ENCODE results near the gene ADCY2.

DNA sequence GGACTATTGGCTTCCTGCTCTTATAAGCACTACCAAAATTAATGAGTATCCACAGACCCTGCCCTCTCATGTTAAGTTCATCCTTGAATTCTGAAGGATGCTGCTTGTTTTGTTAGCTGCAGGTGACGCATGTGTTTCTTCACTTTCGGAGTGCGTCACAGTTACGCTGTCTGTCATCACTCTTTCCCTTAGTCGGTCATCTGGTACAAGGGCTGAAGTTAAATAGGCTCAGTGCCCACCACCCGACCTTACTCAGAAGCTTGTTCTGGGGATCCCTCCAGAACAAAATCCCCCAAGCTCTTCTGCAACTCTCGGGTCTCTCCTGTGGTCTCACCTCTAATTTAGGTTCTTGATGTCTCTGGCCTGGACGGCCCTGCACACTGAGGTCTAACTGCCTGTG lies 51.0 kb downstream of the ADCY2 start:
- TF ChIP-seq RARB (CRISPR knock-in tag; IDR thresholded peaks at IDR 0.05), result no peak
- no peak for TF ChIP-seq ISL1 (CRISPR knock-in tag; IDR thresholded peaks at IDR 0.05)
- TF ChIP-seq PPARA (CRISPR knock-in tag; IDR thresholded peaks at IDR 0.05; ENCODE audit: borderline replicate concordance), result no peak
- TF ChIP-seq, protein P1, sequence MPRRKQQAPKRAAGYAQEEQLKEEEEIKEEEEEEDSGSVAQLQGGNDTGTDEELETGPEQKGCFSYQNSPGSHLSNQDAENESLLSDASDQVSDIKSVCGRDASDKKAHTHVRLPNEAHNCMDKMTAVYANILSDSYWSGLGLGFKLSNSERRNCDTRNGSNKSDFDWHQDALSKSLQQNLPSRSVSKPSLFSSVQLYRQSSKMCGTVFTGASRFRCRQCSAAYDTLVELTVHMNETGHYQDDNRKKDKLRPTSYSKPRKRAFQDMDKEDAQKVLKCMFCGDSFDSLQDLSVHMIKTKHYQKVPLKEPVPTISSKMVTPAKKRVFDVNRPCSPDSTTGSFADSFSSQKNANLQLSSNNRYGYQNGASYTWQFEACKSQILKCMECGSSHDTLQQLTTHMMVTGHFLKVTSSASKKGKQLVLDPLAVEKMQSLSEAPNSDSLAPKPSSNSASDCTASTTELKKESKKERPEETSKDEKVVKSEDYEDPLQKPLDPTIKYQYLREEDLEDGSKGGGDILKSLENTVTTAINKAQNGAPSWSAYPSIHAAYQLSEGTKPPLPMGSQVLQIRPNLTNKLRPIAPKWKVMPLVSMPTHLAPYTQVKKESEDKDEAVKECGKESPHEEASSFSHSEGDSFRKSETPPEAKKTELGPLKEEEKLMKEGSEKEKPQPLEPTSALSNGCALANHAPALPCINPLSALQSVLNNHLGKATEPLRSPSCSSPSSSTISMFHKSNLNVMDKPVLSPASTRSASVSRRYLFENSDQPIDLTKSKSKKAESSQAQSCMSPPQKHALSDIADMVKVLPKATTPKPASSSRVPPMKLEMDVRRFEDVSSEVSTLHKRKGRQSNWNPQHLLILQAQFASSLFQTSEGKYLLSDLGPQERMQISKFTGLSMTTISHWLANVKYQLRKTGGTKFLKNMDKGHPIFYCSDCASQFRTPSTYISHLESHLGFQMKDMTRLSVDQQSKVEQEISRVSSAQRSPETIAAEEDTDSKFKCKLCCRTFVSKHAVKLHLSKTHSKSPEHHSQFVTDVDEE (CRISPR knock-in tag; IDR thresholded peaks at IDR 0.05), result no peak

Measured in SK-N-SH treated with all-trans-retinoic acid at 6 μM for 48 hours (cell line).